Keratinocyte (primary cell): Measurements from ENCODE around the gene PHF12.

ENCODE experiments used
- EZH2 ChIP-seq: IDR thresholded peaks from one replicate; pipeline ENCODE4 v1.6.1; 2012; ENCODE audit warnings: inconsistent platforms, mild to moderate bottlenecking, low read length, moderate library complexity
- TF ChIP-seq, protein P1 (sequence below), 3 experiments: IDR thresholded peaks in 1 of 3; conservative IDR thresholded peaks in 1 of 3; optimal IDR thresholded peaks in 1 of 3; 2 replicates in 2 of 3; 3 replicates in 1 of 3; pipeline versions ENCODE3 to v1.5.1; 2011; ENCODE audit warnings: low read length in 3 of 3, mild to moderate bottlenecking in 3 of 3, moderate library complexity in 2 of 3, control low read depth in 1 of 3, inconsistent platforms in 1 of 3; ENCODE audit not compliant: insufficient read depth in 2 of 3; ENCODE audit errors: extremely low read depth in 1 of 3

DNA sequence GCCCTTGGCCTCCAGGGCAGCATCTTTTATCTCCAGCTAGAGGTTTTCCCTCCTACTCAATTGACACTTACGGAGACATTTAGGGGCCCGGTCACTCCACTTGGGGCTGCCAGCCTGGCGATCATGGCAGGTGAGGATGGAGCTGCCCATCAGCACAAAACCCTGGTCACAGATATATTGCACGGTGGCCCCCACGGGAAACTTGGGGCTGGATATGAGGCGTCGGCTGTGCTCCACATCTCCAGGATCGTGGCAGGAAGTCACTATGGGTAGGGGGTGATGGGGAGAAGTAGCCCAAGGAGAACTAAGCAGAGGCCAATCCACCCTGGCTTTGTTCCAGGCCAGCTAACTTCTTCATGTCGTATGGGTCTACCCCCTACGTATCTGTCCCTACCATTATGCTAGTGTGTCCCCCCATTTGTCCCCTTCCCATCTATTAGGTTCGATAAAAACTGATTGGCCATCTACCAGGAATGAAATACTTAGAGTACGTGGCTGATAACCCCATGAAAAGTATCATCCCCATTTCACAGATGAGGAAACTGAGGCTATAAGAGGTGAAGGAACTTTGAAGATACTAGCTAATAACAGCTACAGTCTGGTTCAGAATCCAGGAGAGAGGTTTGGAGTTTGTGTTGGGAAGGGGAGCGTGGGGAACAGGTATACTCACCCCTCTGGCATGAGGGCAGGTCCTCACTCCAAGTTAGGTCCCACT lies 6.1 kb upstream of the PHF12 start:
- TF ChIP-seq, protein P1, sequence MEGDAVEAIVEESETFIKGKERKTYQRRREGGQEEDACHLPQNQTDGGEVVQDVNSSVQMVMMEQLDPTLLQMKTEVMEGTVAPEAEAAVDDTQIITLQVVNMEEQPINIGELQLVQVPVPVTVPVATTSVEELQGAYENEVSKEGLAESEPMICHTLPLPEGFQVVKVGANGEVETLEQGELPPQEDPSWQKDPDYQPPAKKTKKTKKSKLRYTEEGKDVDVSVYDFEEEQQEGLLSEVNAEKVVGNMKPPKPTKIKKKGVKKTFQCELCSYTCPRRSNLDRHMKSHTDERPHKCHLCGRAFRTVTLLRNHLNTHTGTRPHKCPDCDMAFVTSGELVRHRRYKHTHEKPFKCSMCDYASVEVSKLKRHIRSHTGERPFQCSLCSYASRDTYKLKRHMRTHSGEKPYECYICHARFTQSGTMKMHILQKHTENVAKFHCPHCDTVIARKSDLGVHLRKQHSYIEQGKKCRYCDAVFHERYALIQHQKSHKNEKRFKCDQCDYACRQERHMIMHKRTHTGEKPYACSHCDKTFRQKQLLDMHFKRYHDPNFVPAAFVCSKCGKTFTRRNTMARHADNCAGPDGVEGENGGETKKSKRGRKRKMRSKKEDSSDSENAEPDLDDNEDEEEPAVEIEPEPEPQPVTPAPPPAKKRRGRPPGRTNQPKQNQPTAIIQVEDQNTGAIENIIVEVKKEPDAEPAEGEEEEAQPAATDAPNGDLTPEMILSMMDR (optimal IDR thresholded peaks at IDR 0.05 in 1 of 3, IDR thresholded peaks at IDR 0.05 in 1 of 3, conservative IDR thresholded peaks at IDR 0.05 in 1 of 3; ENCODE audit: extremely low read depth in 1 of 3, insufficient read depth in 2 of 3, low read length in 3 of 3) = no peak
- TF ChIP-seq EZH2 = no peak
